Panc1 (cell line): ENCODE results near the gene PLAU. TPM values are rescaled to one million over a fixed set of nuclear protein-coding genes. Genes with fewer than 3 reads are reported as not detected.

ENCODE experiments used
- ATAC-seq: fragments of 200-7000 bp; cut with Tn5 transposase; 2 replicates; pipeline ENCODE4 v1.9.1; 2020; ENCODE audit warnings: mild to moderate bottlenecking, moderate library complexity
- BruUV-seq: library from RNA; stranded (reverse); fragments of 400-500 nt; replicated peaks from 2 replicates; lab custom pipeline; 2021; lab: Mats Ljungman, UMichigan
- CTCF ChIA-PET: fragments of 300-600 bp; sonication (Branson Sonifier 250); formaldehyde crosslinking; loops from one replicate; lab custom pipeline; 2022; ENCODE audit warnings: antibody characterized with exemption; lab: Charles Lee
- POLR2A ChIA-PET: fragments of 300-600 bp; sonication (Branson Sonifier 250); formaldehyde crosslinking; loops from one replicate; lab custom pipeline; 2022; ENCODE audit warnings: antibody characterized with exemption; lab: Charles Lee
- DNase-seq: peaks from one replicate; pipeline ENCODE4 v3.0.0-alpha.2; 2010; ENCODE audit warnings: low read depth, low spot score
- H3K27ac ChIP-seq: 2 replicates; pipeline ENCODE4 v1.5.1; 2011; ENCODE audit warnings: mild to moderate bottlenecking, low read length, inconsistent platforms
- H3K27me3 ChIP-seq: fragments of 200-500 bp; sonication (Bioruptor generic); 2 replicates; pipeline ENCODE4 v1.6.0; 2014; ENCODE audit warnings: low read length, inconsistent platforms; ENCODE audit not compliant: control insufficient read depth, insufficient read depth
- H3K36me3 ChIP-seq: fragments of 200-500 bp; sonication (Bioruptor generic); 2 replicates; pipeline ENCODE4 v1.5.1; 2014; ENCODE audit warnings: inconsistent platforms, mild to moderate bottlenecking, low read length, moderate library complexity; ENCODE audit not compliant: control insufficient read depth, insufficient read depth
- H3K4me1 ChIP-seq: 2 replicates; pipeline ENCODE4 v1.5.1; 2011; ENCODE audit warnings: inconsistent platforms, mild to moderate bottlenecking, low read length, moderate library complexity; ENCODE audit not compliant: control insufficient read depth, insufficient read depth
- H3K4me3 ChIP-seq, 2 experiments: 2 replicates each; pipeline ENCODE4 v1.5.1; 2011 to 2012; ENCODE audit warnings: low read depth in 2 of 2, low read length in 2 of 2, mild to moderate bottlenecking in 2 of 2, inconsistent platforms in 1 of 2, moderate library complexity in 1 of 2
- H3K9me3 ChIP-seq: fragments of 200-500 bp; sonication (Bioruptor generic); 2 replicates; pipeline ENCODE4 v1.5.1; 2014; ENCODE audit warnings: low read depth, mild to moderate bottlenecking, inconsistent platforms, low read length, moderate library complexity; ENCODE audit not compliant: control insufficient read depth, insufficient read depth
- POLR2AphosphoS5 ChIP-seq: IDR thresholded peaks from 2 replicates; pipeline ENCODE4 v1.6.1; 2012; ENCODE audit warnings: mild to moderate bottlenecking, low read depth, low read length, moderate library complexity
- SIN3A ChIP-seq: IDR thresholded peaks from 2 replicates; pipeline ENCODE4 v1.6.1; 2012; ENCODE audit warnings: low read depth, mild to moderate bottlenecking, low read length, moderate library complexity, borderline replicate concordance; ENCODE audit not compliant: insufficient read depth
- TCF7L2 ChIP-seq: IDR thresholded peaks from 2 replicates; pipeline ENCODE4 v1.6.1; 2011; ENCODE audit warnings: mild to moderate bottlenecking, low read depth, low read length, inconsistent platforms
- in situ Hi-C: cut with HindIII; loops from 2 replicates; pipeline ENCODE4 v1.10.0; 2016; ENCODE audit warnings: low sequenced_read_pairs, low pct_unique_long_range_greater_than_20kb
- intact Hi-C: fragments of 100-400 bp; cut with micrococcal nuclease; formaldehyde crosslinking; loops from one replicate; pipeline ENCODE4 v1.10.0; 2022; ENCODE audit not compliant: unreplicated experiment
- total RNA-seq: library from RNA; stranded (reverse); gene quantifications from one replicate; pipeline ENCODE4 v1.2.1, GENCODE V29; 2021; ENCODE audit not compliant: unreplicated experiment
- TF ChIP-seq, protein P1 (sequence below), 2 experiments: IDR thresholded peaks; 2 replicates each; pipeline ENCODE4 v1.6.1; 2011 to 2012; ENCODE audit warnings: low read depth in 2 of 2, control low read depth in 1 of 2, low read length in 1 of 2, mild to moderate bottlenecking in 1 of 2, moderate library complexity in 1 of 2; ENCODE audit not compliant: insufficient read depth in 1 of 2
- TF ChIP-seq, protein P2 (sequence below): fragments of 450-650 bp; IDR thresholded peaks from 2 replicates; pipeline ENCODE4 v1.5.1; 2017; ENCODE audit warnings: mild to moderate bottlenecking

The PLAU gene
- total RNA-seq, 1 experiment from 2014 or later: 305 TPM

DNA sequence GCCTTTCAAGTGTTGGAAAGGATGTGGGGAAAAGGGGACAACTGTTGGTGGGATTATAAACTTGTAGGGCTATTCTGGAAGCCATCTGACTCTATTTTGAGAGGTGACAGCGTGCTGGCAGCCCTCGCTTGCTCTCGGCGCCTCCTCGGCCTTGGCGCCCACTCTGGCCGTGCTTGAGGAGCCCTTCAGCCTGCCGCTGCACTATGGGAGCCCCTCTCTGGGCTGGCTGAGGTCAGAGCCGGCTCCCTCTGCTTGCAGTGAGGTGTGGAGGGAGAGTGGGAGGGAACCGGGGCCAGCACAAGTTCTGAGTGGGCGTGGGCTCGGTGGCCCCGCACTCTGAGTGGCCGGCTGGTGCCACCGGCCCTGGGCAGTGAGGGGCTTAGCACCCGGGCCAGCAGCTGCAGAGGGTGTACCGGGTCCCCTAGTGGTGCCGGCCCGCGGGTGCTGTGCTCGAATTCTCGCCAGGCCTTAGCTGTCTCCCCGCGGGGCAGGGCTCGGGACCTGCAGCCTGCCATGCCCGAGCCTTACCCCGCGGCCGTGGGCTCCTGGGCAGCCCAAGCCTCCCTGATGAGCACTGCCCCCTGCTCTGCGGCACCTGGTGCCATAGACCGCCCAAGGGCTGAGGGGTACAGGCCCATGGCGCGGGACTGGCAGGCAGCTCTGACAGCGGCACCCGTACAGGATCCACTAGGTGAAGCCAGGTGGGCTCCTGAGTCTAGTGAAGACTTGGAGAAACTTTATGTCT is 33.6 kb downstream of the PLAU start:
- DNase-seq: no peak
- ChIA-PET POLR2A (no interaction called here), CTCF (interaction anchor here (1.6 kb wide), 1 partner anchor 13 kb away, joined by 7 read pairs; no protein-coding TSS in a partner anchor)
- no peaks in the 10 kb centered on the region for H3K36me3 ChIP-seq
- in situ Hi-C loops (no loop called here), intact Hi-C loops (no loop called here)
- no peak for ATAC-seq
- H3K27me3 ChIP-seq: no peaks in the 10 kb centered on the region
- H3K4me3 ChIP-seq: no peak overlapping the region
- TF ChIP-seq POLR2AphosphoS5 (no peak), SIN3A (no peak), TCF7L2 (no peak)
- TF ChIP-seq, protein P1, sequence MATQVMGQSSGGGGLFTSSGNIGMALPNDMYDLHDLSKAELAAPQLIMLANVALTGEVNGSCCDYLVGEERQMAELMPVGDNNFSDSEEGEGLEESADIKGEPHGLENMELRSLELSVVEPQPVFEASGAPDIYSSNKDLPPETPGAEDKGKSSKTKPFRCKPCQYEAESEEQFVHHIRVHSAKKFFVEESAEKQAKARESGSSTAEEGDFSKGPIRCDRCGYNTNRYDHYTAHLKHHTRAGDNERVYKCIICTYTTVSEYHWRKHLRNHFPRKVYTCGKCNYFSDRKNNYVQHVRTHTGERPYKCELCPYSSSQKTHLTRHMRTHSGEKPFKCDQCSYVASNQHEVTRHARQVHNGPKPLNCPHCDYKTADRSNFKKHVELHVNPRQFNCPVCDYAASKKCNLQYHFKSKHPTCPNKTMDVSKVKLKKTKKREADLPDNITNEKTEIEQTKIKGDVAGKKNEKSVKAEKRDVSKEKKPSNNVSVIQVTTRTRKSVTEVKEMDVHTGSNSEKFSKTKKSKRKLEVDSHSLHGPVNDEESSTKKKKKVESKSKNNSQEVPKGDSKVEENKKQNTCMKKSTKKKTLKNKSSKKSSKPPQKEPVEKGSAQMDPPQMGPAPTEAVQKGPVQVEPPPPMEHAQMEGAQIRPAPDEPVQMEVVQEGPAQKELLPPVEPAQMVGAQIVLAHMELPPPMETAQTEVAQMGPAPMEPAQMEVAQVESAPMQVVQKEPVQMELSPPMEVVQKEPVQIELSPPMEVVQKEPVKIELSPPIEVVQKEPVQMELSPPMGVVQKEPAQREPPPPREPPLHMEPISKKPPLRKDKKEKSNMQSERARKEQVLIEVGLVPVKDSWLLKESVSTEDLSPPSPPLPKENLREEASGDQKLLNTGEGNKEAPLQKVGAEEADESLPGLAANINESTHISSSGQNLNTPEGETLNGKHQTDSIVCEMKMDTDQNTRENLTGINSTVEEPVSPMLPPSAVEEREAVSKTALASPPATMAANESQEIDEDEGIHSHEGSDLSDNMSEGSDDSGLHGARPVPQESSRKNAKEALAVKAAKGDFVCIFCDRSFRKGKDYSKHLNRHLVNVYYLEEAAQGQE (IDR thresholded peaks at IDR 0.05; ENCODE audit: insufficient read depth in 1 of 2, low read depth in 2 of 2, low read length in 1 of 2): no peak
- TF ChIP-seq, protein P2, sequence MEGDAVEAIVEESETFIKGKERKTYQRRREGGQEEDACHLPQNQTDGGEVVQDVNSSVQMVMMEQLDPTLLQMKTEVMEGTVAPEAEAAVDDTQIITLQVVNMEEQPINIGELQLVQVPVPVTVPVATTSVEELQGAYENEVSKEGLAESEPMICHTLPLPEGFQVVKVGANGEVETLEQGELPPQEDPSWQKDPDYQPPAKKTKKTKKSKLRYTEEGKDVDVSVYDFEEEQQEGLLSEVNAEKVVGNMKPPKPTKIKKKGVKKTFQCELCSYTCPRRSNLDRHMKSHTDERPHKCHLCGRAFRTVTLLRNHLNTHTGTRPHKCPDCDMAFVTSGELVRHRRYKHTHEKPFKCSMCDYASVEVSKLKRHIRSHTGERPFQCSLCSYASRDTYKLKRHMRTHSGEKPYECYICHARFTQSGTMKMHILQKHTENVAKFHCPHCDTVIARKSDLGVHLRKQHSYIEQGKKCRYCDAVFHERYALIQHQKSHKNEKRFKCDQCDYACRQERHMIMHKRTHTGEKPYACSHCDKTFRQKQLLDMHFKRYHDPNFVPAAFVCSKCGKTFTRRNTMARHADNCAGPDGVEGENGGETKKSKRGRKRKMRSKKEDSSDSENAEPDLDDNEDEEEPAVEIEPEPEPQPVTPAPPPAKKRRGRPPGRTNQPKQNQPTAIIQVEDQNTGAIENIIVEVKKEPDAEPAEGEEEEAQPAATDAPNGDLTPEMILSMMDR: no peak
- no TSS peak for BruUV-seq
- peaks cover 10% of the 10 kb centered on the region for H3K4me1 ChIP-seq
- no peak overlapping the region for H3K27ac ChIP-seq
- H3K9me3 ChIP-seq: no peaks in the 10 kb centered on the region

DNA sequence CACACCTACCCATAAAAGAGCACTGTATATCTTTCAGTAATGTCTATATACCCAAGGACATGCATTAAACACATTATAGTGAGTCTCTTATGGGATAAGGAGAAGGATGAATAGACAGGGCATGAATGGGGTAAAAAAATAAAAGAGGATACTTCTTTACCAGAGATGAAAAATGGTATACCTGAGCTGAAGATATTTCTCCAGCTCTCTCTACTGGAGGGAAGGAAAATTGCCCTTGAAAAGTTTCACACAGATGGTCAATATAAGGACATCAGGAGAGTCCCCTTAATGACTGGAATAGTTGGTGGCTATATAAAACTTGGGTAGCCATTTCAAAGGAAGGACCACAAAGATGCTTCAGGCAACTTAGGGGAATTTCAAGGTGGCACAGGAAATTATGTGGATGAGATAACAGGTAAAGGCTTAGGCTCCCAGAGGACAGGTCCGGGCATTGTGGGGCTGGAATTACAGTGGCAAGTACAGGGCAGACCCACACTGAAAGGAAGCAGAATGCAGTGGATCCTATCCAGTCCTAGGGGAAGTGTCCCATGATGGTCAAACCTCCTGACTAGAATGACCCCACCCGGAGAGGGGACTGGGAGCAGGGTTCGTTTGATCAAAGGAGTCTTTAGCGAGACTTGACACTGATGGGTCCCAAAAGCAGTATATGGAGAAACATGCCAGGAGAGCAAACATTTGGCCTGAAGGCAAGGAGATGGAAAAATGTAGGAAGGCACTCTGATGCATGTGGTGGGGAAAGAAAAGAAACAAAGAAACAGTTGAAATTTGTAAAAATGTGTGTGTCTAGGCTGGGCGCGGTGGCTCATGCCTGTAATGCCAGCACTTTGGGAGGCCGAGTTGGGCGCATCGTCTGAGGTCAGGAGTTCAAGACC is 35.6 kb downstream of the PLAU start:
- no peaks in the 10 kb centered on the region for H3K36me3 ChIP-seq
- TF ChIP-seq, protein P2: no peak
- TF ChIP-seq, protein P1 (IDR thresholded peaks at IDR 0.05; ENCODE audit: insufficient read depth in 1 of 2, low read depth in 2 of 2, low read length in 1 of 2): no peak
- TF ChIP-seq POLR2AphosphoS5: no peak
- TF ChIP-seq TCF7L2: no peak
- TF ChIP-seq SIN3A: no peak
- ChIA-PET POLR2A (interaction anchor here (0.5 kb wide), 1 partner anchor 21 kb away, joined by 5 read pairs; no protein-coding TSS in a partner anchor), CTCF (interaction anchor here (0.7 kb wide), 1 partner anchor 178 kb away, joined by 9 read pairs; no protein-coding TSS in a partner anchor)
- no peak overlapping the region for H3K27ac ChIP-seq
- H3K9me3 ChIP-seq: no peaks in the 10 kb centered on the region
- no peak for DNase-seq
- 0 out of 2 replicates have a peak, but pooled peaks have one; percentile 20 for ATAC-seq
- no peak overlapping the region for H3K4me3 ChIP-seq
- in situ Hi-C loops: no loop called here
- no TSS peak for BruUV-seq
- peaks cover 2% of the 10 kb centered on the region for H3K4me1 ChIP-seq
- no peaks in the 10 kb centered on the region for H3K27me3 ChIP-seq
- intact Hi-C loops: no loop called here
